ENCODE data around the gene FGF5.

- TF ChIP-seq TAF1 (IDR thresholded peaks at IDR 0.05; ENCODE audit: low read depth) = no peak
- no peak for TF ChIP-seq RAD21 (IDR thresholded peaks at IDR 0.05; ENCODE audit: low read depth)
- TF ChIP-seq TEAD4 (IDR thresholded peaks at IDR 0.05) = no peak
- TF ChIP-seq EP300 (IDR thresholded peaks at IDR 0.05; ENCODE audit: borderline replicate concordance) = no peak
- no peak for TF ChIP-seq YY1 (IDR thresholded peaks at IDR 0.05; ENCODE audit: low read depth)
- TF ChIP-seq MAX (IDR thresholded peaks at IDR 0.05) = no peak
- no peak for TF ChIP-seq EGR1 (IDR thresholded peaks at IDR 0.05)
- no peak for TF ChIP-seq FOXM1 (IDR thresholded peaks at IDR 0.05; ENCODE audit: borderline replicate concordance, low read depth)
These were observed 28.5 kb upstream of the FGF5 start for GRCh38 chr4:80237992-80238391.

All from Ishikawa (cell line).